ENCODE measurements around the gene GNAT1. TPM values are rescaled to one million over a fixed set of nuclear protein-coding genes. Genes with fewer than 3 reads are reported as not detected.
"Not testable (repeated sequence)": the region's sequence is repeated elsewhere in the genome, so short reads cannot be mapped to it uniquely, and the experiment has no call there.

GNAT1 gene
- total and polyA plus RNA-seq, 9 donors: 0.26 to 0.34 TPM; not detected in 7

DNA sequence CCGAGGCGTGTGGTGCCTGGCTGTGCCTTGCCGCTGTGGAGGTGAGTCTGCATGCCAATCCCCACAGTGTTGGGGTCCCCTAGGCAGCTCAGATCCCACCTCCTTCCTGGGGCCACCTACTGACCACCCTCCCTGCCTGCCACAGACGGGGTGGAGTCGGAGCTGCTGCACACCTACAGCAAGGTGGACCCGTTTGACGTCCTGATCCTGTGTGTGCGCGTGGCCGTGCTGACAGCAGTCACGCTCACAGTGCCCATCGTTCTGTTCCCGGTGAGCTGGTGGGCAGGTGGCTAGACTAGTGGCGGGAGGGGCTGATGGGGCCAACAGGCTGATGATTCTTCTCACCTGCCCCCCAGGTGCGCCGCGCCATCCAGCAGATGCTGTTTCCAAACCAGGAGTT, 27.0 kb downstream of the GNAT1 start:
- 98% methylated on average over 16 of the region's 17 CpGs for WGBS (ENCODE audit: insufficient coverage)
- Histone ChIP-seq H3K9me3 (replicated peaks; ENCODE audit: control insufficient read depth, low read depth, low read length) (no peaks in the 10 kb centered on the region), H3K27me3 (ENCODE audit: control insufficient read depth, insufficient read depth, low read length) (no peaks in the 10 kb centered on the region), H3K4me1 (ENCODE audit: control insufficient read depth, insufficient read depth, low read length) (peaks cover 16% of the 10 kb centered on the region), H3K36me3 (ENCODE audit: control insufficient read depth, insufficient read depth, low read length) (no peaks in the 10 kb centered on the region), H3K27ac (ENCODE audit: low read length) (no peak overlapping the region), H3K4me3 (ENCODE audit: low read length) (no peak overlapping the region)
- no peak for DNase-seq

DNA sequence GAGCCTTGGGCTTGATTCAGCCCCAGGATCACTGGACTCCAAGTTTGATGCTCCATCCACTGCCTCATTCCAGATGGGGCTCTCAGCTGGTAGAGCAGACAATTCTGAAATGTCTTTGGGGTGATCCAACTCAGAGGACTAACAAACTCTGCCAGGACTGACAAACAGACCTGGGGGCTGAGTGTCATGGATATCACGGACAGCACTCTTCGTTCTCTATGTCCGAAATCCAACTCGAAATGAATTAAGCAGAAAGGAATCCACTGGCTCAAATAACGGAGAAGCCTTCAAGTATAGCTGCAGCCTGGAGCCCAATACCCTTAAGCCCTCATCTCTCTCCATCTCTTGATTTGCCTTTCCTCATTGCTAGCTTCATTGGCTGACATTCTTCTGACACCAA, 27.9 kb downstream of the GNAT1 start:
- Histone ChIP-seq H3K9me3 (replicated peaks; ENCODE audit: control insufficient read depth, low read depth, low read length) (no peaks in the 10 kb centered on the region), H3K27ac (ENCODE audit: low read length) (no peak overlapping the region), H3K4me3 (ENCODE audit: low read length) (no peak overlapping the region), H3K36me3 (ENCODE audit: control insufficient read depth, insufficient read depth, low read length) (no peaks in the 10 kb centered on the region), H3K4me1 (ENCODE audit: control insufficient read depth, insufficient read depth, low read length) (peaks cover 14% of the 10 kb centered on the region), H3K27me3 (ENCODE audit: control insufficient read depth, insufficient read depth, low read length) (no peaks in the 10 kb centered on the region)
- DNase-seq: no peak
- 68% methylated on average over 3 of the region's 5 CpGs for WGBS (ENCODE audit: insufficient coverage)

DNA sequence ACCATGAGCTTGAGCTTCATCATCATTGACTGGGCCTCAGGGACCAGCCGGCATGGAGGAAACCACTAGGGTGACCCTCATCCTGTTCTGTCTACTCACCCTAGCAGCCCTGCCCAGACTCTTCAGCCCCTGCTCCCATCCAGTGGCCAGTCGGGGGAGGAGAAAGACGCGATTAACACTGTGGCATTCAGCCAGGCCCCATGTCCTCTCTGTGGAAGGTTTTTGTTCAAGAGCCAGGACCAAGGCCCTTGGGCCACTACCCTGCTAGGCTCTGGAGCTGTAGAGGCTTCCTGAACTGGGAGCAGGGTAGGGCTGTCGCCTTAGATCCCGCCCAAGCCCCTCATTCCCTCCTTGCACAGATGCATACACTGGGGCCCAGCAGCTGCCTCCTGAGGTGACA, 28.7 kb downstream of the GNAT1 start:
- H3K4me1 ChIP-seq (ENCODE audit: control insufficient read depth, insufficient read depth, low read length): peaks cover 12% of the 10 kb centered on the region
- no peak overlapping the region for H3K4me3 ChIP-seq (ENCODE audit: low read length)
- 44% methylated on average over 4 of the region's 6 CpGs for WGBS (ENCODE audit: insufficient coverage)
- no peak for DNase-seq
- no peaks in the 10 kb centered on the region for H3K27me3 ChIP-seq (ENCODE audit: control insufficient read depth, insufficient read depth, low read length)
- H3K27ac ChIP-seq (ENCODE audit: low read length): no peak overlapping the region
- no peaks in the 10 kb centered on the region for H3K36me3 ChIP-seq (ENCODE audit: control insufficient read depth, insufficient read depth, low read length)
- no peaks in the 10 kb centered on the region for H3K9me3 ChIP-seq (replicated peaks; ENCODE audit: control insufficient read depth, low read depth, low read length)

DNA sequence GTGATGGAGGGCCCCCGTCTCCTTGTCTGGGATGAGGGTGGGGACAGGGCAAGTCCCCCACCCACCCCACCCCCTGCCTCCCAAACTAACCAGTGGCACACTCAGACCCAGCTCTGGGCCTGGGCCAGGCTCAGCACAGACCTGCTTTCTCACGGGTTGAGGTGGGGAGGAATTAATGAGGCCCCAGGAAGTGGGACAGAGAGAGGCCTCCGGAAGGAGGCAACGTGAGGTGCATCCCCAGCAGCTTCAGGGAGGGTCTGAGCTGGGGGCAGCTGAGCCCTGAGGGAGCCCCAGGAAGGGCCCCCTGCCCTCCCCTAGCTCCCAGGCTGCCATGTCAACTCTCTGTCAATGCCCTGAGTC, 29.6 kb downstream of the GNAT1 start:
- Histone ChIP-seq H3K4me3 (ENCODE audit: low read length) (no peak overlapping the region), H3K4me1 (ENCODE audit: control insufficient read depth, insufficient read depth, low read length) (peaks cover 13% of the 10 kb centered on the region), H3K27me3 (ENCODE audit: control insufficient read depth, insufficient read depth, low read length) (no peaks in the 10 kb centered on the region), H3K27ac (ENCODE audit: low read length) (no peak overlapping the region), H3K9me3 (replicated peaks; ENCODE audit: control insufficient read depth, low read depth, low read length) (no peaks in the 10 kb centered on the region), H3K36me3 (ENCODE audit: control insufficient read depth, insufficient read depth, low read length) (no peaks in the 10 kb centered on the region)
- WGBS (ENCODE audit: insufficient coverage): 61% methylated on average over 3 of the region's 4 CpGs
- DNase-seq: no peak

DNA sequence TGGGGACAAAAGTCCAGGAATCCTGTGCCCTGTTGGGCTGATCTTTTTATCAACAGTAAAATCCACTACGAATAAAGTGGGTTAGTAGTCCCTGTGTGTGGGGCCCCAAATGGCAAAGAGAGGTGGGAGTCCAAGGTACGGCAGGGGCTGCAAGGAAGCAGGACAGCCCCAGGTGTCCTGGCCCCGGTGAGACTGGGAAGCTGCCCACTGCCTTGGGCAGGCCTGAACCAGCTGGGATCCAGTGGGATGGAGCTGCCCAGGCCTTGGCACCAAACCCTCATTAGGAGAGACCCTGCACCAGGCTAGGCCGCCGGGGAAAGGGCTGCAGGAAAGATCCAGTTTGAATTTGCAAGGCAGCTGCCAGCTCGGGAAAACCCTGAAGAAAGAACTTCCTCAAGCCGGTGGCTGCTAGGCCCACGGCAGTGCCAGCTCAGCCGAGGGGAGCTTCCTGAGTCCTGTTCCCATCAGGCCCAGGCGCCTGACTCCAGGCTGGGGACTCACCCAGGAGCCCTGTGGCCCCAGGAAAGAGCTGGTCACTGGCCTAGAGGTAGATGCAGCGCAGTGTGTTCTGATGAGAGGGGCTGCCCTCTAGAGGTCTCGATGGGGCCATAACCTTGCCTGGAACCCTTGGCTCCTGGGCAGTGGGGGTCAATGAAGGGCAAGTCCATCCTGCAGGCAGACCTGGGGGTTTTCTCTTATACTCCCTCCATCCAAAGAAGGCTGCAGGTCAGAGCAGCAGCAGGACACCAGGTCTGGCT, 30.2 kb downstream of the GNAT1 start:
- DNase-seq: no peak
- peaks cover 3% of the 10 kb centered on the region for H3K27me3 ChIP-seq (ENCODE audit: control insufficient read depth, insufficient read depth, low read length)
- H3K27ac ChIP-seq (ENCODE audit: low read length): no peak overlapping the region
- H3K9me3 ChIP-seq (replicated peaks; ENCODE audit: control insufficient read depth, low read depth, low read length): no peaks in the 10 kb centered on the region
- H3K4me3 ChIP-seq (ENCODE audit: low read length): no peak overlapping the region
- 56% methylated on average over 10 of the region's 12 CpGs for WGBS (ENCODE audit: insufficient coverage)
- no peaks in the 10 kb centered on the region for H3K36me3 ChIP-seq (ENCODE audit: control insufficient read depth, insufficient read depth, low read length)
- H3K4me1 ChIP-seq (ENCODE audit: control insufficient read depth, insufficient read depth, low read length): peaks cover 17% of the 10 kb centered on the region

DNA sequence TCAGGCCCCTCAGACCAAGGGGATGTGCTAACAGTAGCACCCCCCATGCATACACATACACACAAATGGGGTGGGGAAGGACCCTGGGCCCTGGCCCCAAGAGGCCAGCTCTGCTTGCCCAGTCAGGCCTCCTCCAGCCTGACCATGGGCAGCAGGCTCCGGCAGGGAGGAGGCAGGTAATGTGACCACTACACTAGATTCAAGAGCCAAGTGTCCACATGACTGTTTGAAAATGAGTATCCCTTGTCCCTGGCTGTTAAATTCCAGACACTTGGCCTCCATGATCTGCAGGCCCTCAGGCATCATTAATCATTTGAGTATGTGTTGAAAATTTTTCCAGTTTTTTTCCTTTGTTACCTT, 30.7 kb downstream of the GNAT1 start:
- no peak overlapping the region for H3K27ac ChIP-seq (ENCODE audit: low read length)
- no CpG with 5 or more reads among the region's 1 CpG for WGBS (ENCODE audit: insufficient coverage)

DNA sequence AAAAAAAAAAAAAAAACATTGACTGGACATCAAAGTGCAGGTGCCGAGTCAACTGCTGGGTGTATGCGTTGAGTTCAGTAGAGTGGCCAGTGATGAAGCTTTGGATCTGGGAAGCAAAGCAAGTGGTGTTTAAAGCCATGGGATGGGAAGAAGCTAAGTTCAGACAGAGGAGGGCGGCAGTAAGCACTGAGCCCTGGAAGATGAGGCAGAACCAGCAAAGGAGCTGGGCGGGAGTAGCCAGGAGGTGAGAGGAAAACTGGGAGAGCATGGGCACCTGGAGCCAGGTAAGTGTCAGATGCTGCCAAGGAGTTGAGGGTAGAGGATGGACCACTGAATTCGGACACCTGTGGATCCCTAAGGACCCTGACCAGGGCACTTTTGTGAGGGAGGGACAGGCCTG, 33.2 kb downstream of the GNAT1 start:
- Histone ChIP-seq H3K4me3 (ENCODE audit: low read length) (no peak overlapping the region), H3K4me1 (ENCODE audit: control insufficient read depth, insufficient read depth, low read length) (peaks cover 28% of the 10 kb centered on the region), H3K27me3 (ENCODE audit: control insufficient read depth, insufficient read depth, low read length) (peaks cover 3% of the 10 kb centered on the region), H3K27ac (ENCODE audit: low read length) (no peak overlapping the region), H3K9me3 (replicated peaks; ENCODE audit: control insufficient read depth, low read depth, low read length) (no peaks in the 10 kb centered on the region), H3K36me3 (ENCODE audit: control insufficient read depth, insufficient read depth, low read length) (no peaks in the 10 kb centered on the region)
- 47% methylated on average over 5 of the region's 5 CpGs for WGBS (ENCODE audit: insufficient coverage)
- DNase-seq: no peak

More for the DNA sequence above, 30.7 kb downstream of the GNAT1 start:
- Histone ChIP-seq H3K27me3 (ENCODE audit: control insufficient read depth, insufficient read depth, low read length) (peaks cover 3% of the 10 kb centered on the region), H3K4me1 (ENCODE audit: control insufficient read depth, insufficient read depth, low read length) (peaks cover 21% of the 10 kb centered on the region), H3K9me3 (replicated peaks; ENCODE audit: control insufficient read depth, low read depth, low read length) (no peaks in the 10 kb centered on the region), H3K4me3 (ENCODE audit: low read length) (no peak overlapping the region), H3K36me3 (ENCODE audit: control insufficient read depth, insufficient read depth, low read length) (no peaks in the 10 kb centered on the region)
- no peak for DNase-seq

DNA sequence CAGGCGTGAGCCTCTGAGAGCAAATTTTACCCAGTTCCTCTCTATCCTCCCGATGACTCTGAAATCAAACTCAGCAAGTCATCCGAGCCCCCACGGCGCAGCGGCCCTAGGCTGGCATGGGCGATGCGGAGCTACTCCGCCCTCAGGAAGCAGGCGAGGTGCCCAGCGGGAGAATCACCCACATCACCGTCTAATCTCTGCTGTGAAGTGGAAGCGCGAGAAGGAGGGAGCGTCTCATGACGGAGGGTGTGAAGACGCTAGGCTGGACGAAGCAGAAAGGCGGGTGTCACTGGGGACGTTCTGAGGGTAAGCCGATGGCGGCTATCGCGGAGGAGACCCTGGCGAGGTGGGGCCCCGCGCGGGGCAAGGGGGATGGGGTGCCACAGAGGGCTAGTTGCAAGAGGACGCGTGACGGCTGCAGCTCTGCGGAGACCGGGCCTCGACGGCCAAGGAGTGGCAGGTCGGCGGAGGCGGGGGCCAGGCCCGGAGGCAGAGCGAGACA, 35.5 kb downstream of the GNAT1 start:
- H3K27ac ChIP-seq (ENCODE audit: low read length): peak overlapping the region; percentile 20
- H3K4me3 ChIP-seq (ENCODE audit: low read length): peak overlapping the region; percentile 51
- H3K36me3 ChIP-seq (ENCODE audit: control insufficient read depth, insufficient read depth, low read length): no peaks in the 10 kb centered on the region
- no peaks in the 10 kb centered on the region for H3K9me3 ChIP-seq (replicated peaks; ENCODE audit: control insufficient read depth, low read depth, low read length)
- peaks cover 3% of the 10 kb centered on the region for H3K27me3 ChIP-seq (ENCODE audit: control insufficient read depth, insufficient read depth, low read length)
- 1% methylated on average over 38 of the region's 40 CpGs for WGBS (ENCODE audit: insufficient coverage)
- DNase-seq: peak; percentile 72
- H3K4me1 ChIP-seq (ENCODE audit: control insufficient read depth, insufficient read depth, low read length): peaks cover 18% of the 10 kb centered on the region

DNA sequence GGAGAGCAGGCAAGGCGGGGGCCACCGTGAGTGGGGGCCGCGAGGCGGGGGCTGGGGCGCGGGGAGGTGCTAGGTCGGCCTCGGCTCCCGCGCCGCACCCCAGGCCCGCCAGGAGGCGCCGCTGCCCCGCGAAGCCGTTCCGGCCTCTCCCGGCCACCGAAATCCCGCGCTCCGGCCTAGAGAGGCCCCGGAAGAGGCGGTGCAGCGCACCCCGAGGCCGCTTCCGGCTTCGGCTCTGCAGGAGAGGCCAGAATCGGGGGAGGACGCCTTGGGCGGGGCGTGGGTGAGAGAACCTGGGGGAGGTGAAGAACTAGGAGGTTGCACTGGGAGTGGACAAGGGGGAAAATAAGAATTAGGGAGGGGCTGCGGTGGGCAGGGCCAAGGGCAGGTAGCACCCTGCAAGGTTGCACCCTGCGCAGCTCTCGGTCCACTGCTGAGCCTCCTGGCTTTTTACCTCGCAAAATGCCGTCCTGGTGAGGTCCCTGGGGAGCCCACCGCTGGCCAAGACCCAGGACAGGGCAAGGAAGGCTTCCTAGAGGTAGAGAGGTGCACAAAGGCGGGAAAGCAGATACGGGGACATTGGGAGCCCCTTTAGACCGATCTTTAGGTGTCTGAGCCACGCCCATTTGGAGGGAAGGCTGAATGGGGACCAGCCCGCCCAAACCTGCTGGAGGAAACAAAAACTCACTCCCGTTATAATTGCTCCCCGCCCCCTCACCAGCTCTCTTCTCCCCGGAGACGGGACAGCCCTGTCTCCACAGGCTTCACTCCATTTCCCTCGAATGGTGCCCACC, 36.2 kb downstream of the GNAT1 start:
- Histone ChIP-seq H3K36me3 (ENCODE audit: control insufficient read depth, insufficient read depth, low read length) (no peaks in the 10 kb centered on the region), H3K4me1 (ENCODE audit: control insufficient read depth, insufficient read depth, low read length) (peaks cover 18% of the 10 kb centered on the region), H3K27me3 (ENCODE audit: control insufficient read depth, insufficient read depth, low read length) (peaks cover 3% of the 10 kb centered on the region), H3K4me3 (ENCODE audit: low read length) (peak overlapping the region; percentile 57), H3K9me3 (replicated peaks; ENCODE audit: control insufficient read depth, low read depth, low read length) (no peaks in the 10 kb centered on the region), H3K27ac (ENCODE audit: low read length) (peak overlapping the region; percentile 45)
- WGBS (ENCODE audit: insufficient coverage): under 1% methylated on average over 46 of the region's 51 CpGs
- peak; percentile 97 for DNase-seq

DNA sequence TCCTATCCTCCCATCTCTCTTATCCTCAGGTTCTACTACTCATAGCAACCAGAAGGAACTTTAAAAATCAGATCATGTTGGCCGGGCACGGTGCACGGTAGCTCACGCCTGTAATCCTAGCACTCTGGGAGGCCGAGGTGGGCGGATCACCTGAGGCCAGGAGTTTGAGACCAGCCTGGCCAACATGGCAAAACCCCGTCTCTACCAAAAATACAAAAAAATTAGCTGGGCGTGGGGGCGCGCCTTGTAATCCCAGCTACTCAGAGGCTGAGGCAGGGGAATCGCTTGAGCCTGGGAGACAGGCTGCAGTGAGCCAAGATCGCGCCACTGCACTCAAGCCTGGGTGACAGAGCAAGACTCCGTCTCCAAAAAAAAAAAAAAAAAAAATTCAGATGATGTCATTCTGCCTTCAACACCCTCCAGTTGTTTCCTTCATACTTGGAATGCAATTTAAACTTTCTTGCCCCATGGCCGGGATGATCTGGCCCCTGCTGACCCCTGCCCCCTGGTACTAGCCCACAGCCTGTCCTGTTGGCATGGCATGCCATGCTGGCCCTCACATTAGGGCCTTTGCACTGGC, 36.9 kb downstream of the GNAT1 start:
- H3K4me3 ChIP-seq (ENCODE audit: low read length): peak overlapping the region; percentile 57
- not testable (repeated sequence) for H3K36me3 ChIP-seq (ENCODE audit: control insufficient read depth, insufficient read depth, low read length); H3K27me3 ChIP-seq (ENCODE audit: control insufficient read depth, insufficient read depth, low read length); DNase-seq; H3K9me3 ChIP-seq (replicated peaks; ENCODE audit: control insufficient read depth, low read depth, low read length)
- WGBS (ENCODE audit: insufficient coverage): 27% methylated on average over 14 of the region's 15 CpGs
- peaks cover 18% of the 10 kb centered on the region for H3K4me1 ChIP-seq (ENCODE audit: control insufficient read depth, insufficient read depth, low read length)
- H3K27ac ChIP-seq (ENCODE audit: low read length): peak overlapping the region; percentile 45

All from muscle of leg (tissue), 11 donors.